ENCODE results near the gene MICAL2.
A peak's percentile ranks its signal among the peaks of the same experiment; 100 is the strongest.

Gene MICAL2

GRCh38 chr11:12071574-12071973, 38.8 kb upstream of the MICAL2 start:
- no peak overlapping the region for H3K27ac ChIP-seq
- no peak for DNase-seq (ENCODE audit: low spot score)
- no peak for TF ChIP-seq CTCF (conservative IDR thresholded peaks at IDR 0.05; ENCODE audit: low read depth)
- ChIA-PET CTCF (interaction anchor here (0.6 to 0.7 kb wide), 3 partner anchors 135 to 859 kb away, joined by 3 to 6 read pairs (median 4); no protein-coding TSS in a partner anchor), POLR2A (ENCODE audit: low non-redundant PET) (no interaction called here)

DNA sequence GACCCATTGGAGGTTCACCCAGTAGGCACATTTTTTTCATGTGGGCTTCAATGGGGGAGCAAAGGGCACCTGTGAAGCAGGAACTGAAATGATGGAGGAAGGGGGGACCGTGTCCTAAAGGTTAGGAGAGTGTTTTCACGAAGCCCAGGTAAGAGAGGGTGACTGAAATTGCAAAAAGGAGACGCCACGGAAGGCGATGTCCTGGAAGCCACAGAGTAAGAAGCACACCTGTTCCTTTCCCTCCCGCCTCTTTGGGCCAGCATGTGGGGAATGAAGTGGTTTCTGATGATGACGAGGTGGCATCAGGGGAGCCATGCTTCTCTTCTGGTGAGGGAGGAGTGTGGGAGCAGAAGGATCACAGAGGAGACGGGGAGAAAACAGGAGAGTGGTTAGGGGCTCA, 37.0 kb upstream of the MICAL2 start:
- CTCF ChIA-PET = no interaction called here
- no peak overlapping the region for H3K27ac ChIP-seq
- TF ChIP-seq CTCF (conservative IDR thresholded peaks at IDR 0.05; ENCODE audit: low read depth) = no peak

DNA sequence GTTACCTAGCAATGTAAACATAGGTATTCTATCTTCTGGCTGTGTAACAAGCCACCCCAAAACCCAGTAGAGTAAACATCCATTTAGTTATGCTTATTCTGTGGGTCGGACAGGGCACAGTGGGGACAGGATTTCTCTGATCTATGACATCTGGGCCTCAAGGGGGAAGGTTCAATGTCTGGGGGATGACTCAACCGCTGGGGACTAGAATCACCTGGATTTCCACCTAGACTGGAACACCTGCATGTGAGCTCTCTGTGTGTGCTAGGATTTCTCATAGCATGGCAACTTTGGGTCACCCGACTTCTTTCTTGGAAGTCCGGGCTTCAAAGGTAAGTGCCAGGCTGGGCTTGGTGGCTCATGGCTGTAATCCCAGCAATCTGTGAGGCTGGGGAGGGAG, 36.5 kb upstream of the MICAL2 start:
- no peak overlapping the region for H3K27ac ChIP-seq
- no peak for TF ChIP-seq CTCF (conservative IDR thresholded peaks at IDR 0.05; ENCODE audit: low read depth)
- ChIA-PET POLR2A (ENCODE audit: low non-redundant PET) (no interaction called here), CTCF (no interaction called here)
- no peak for DNase-seq (ENCODE audit: low spot score)

More for the DNA sequence above, 37.0 kb upstream of the MICAL2 start:
- DNase-seq (ENCODE audit: low spot score) = no peak
- POLR2A ChIA-PET (ENCODE audit: low non-redundant PET) = no interaction called here

GRCh38 chr11:12074529-12075195, 35.7 kb upstream of the MICAL2 start:
- no peak for DNase-seq (ENCODE audit: low spot score)
- ChIA-PET CTCF (no interaction called here), POLR2A (ENCODE audit: low non-redundant PET) (no interaction called here)
- H3K27ac ChIP-seq = no peak overlapping the region; the same call in 1 of the 2 replicates
- TF ChIP-seq CTCF (conservative IDR thresholded peaks at IDR 0.05; ENCODE audit: low read depth) = no peak

DNA sequence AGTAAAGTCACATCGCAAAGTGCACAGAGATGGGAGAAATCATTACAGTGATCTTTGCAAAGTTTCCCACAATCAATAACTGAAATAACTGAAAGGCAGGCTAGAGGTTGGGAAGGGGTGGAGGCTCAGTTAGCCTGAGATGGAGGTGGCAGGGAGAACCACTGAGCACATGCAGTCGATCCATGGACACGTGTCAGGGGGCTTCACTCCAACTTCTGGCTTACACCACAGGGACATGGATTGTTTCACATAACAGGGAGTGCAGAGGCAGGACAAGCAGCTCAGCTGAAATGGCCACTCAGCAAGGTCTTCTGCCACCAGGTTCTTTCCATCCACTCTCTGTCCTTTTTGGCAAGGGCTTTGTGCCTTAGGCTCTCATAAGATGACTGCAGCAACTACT, 35.1 kb upstream of the MICAL2 start:
- DNase-seq (ENCODE audit: low spot score) = no peak
- POLR2A ChIA-PET (ENCODE audit: low non-redundant PET) = no interaction called here
- peak overlapping the region; percentile 50; the same call in 1 of the 2 replicates for H3K27ac ChIP-seq
- CTCF ChIA-PET = no interaction called here
- TF ChIP-seq CTCF (conservative IDR thresholded peaks at IDR 0.05; ENCODE audit: low read depth) = no peak

DNA sequence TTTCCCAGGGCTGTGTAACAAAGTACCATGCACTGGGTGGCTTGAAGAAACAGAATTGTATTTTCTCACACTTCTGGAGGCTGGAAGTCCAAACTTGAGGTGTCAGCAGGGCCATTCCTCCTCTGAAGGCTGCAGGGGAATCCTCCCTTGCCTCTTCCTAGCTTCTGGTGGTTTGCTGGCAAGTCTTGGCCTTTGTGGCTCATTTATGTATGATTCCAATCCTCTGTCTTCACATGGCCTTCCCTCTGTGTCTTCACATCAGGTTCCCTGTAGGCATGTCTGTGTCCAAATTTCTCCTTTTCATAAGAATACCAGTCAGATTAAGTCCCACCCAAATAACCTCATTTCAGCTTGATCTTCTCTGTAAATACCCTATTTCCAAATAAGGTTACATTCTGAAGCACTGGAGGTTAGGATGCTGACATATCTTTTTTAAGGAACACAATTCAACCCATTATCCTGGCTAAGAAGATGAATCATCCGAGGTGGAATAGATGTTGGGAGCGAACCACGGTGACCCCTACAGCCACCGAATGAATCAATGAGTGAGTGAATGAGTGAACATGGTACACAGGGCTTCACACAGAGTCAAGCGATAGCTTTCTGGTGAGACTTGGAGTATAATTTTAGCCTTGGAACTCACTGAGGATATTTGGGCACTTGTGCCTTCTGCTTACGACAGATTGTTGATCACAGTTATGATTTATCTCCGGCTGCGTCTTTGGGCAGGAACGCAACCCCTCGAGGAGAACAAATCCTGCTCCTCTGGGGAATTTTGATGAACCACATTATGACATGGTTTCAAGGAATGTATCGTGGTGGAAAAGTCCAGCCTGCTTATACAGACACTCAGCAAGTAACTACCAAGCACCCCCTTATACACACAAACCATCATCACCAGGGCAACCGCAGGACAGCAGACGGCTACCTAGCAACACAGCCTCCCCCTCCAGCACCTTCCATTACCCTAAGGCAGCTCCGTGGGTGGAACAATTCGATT, 34.3 kb upstream of the MICAL2 start:
- ChIA-PET POLR2A (ENCODE audit: low non-redundant PET) (no interaction called here), CTCF (no interaction called here)
- DNase-seq (ENCODE audit: low spot score) = peak; percentile 75
- TF ChIP-seq CTCF (conservative IDR thresholded peaks at IDR 0.05; ENCODE audit: low read depth) = no peak
- H3K27ac ChIP-seq = peak overlapping the region; percentile 55; the same call in 1 of the 2 replicates
